Suprapubic skin (tissue), 4 donors: ENCODE measurements around the gene FLT1. TPM values are rescaled to one million over a fixed set of nuclear protein-coding genes. Genes with fewer than 3 reads are reported as not detected.

ENCODE experiments used
- DNase-seq, 2 donors: peaks; one replicate each; pipeline ENCODE4 v3.0.0-alpha.2; 2019; ENCODE audit warnings: low spot score in 2 of 2
- H3K27ac ChIP-seq: fragments of 200-600 bp; sonication (generic); one replicate; pipeline ENCODE4 v1.5.1; 2019
- H3K27me3 ChIP-seq: fragments of 200-600 bp; sonication (generic); one replicate; pipeline ENCODE4 v1.5.1; 2019
- H3K36me3 ChIP-seq: fragments of 200-600 bp; sonication (generic); one replicate; pipeline ENCODE4 v1.5.1; 2019
- H3K4me1 ChIP-seq: fragments of 200-600 bp; sonication (generic); one replicate; pipeline ENCODE4 v1.5.1; 2019
- H3K4me3 ChIP-seq: fragments of 200-600 bp; sonication (generic); one replicate; pipeline ENCODE4 v1.5.1; 2019; ENCODE audit warnings: mild to moderate bottlenecking
- H3K9me3 ChIP-seq: fragments of 200-600 bp; sonication (generic); one replicate; pipeline ENCODE4 v1.5.1; 2019
- CTCF ChIP-seq, 2 donors: fragments of 200-600 bp in 1 of 2; fragments of 450-650 bp in 1 of 2; sonication (generic) in 1 of 2; IDR thresholded peaks; one replicate each; pipeline ENCODE4 v1.5.1; 2016 to 2019; ENCODE audit warnings: antibody characterized with exemption in 2 of 2, mild to moderate bottlenecking in 1 of 2, moderate library complexity in 1 of 2
- EP300 ChIP-seq: sonication (generic); formaldehyde crosslinking; IDR thresholded peaks from one replicate; pipeline ENCODE4 v1.6.1; 2017; ENCODE audit warnings: antibody characterized with exemption
- POLR2A ChIP-seq, 2 donors: fragments of 450-650 bp; IDR thresholded peaks; one replicate each; pipeline ENCODE4 v1.6.1; 2017; ENCODE audit warnings: antibody characterized with exemption in 2 of 2, mild to moderate bottlenecking in 2 of 2, moderate library complexity in 2 of 2
- POLR2AphosphoS5 ChIP-seq, 3 donors: sonication (generic); formaldehyde crosslinking; IDR thresholded peaks; one replicate each; pipeline ENCODE4 v1.6.1; 2017; ENCODE audit warnings: antibody characterized with exemption in 3 of 3
- WGBS: methylation state at CpG from one replicate; pipeline ENCODE4 v1.1.5; 2018; 5-methylcytosine and 5-hydroxymethylcytosine counted together
- total RNA-seq, 4 donors: library from RNA; depleted of rRNA; stranded (reverse); fragments of >200 nt; gene quantifications; one replicate each; pipeline ENCODE4 v1.1.0, GENCODE V29; 2016

FLT1 gene
- total RNA-seq, 4 donors from 2014 or later = 3.8 to 14.2 (median 6.8) TPM

- no peak overlapping the region for H3K4me3 ChIP-seq
- H3K9me3 ChIP-seq = no peaks in the 10 kb centered on the region
- H3K4me1 ChIP-seq = no peaks in the 10 kb centered on the region
- TF ChIP-seq POLR2A (IDR thresholded peaks at IDR 0.05) (no peak), CTCF (IDR thresholded peaks at IDR 0.05) (no peak), POLR2AphosphoS5 (IDR thresholded peaks at IDR 0.05) (no peak), EP300 (no peak)
- no peaks in the 10 kb centered on the region for H3K27me3 ChIP-seq
- DNase-seq = no peak
- H3K27ac ChIP-seq = no peak overlapping the region
- no peaks in the 10 kb centered on the region for H3K36me3 ChIP-seq
- 84% methylated on average over 6 of the region's 6 CpGs for WGBS
Measured at GRCh38 chr13:28464861-28465460, 30.0 kb downstream of the FLT1 start.

- H3K27me3 ChIP-seq = no peaks in the 10 kb centered on the region
- H3K4me1 ChIP-seq = no peaks in the 10 kb centered on the region
- H3K9me3 ChIP-seq = no peaks in the 10 kb centered on the region
- no peaks in the 10 kb centered on the region for H3K36me3 ChIP-seq
- 81% methylated on average over 3 of the region's 3 CpGs for WGBS
- no peak for TF ChIP-seq POLR2AphosphoS5 (IDR thresholded peaks at IDR 0.05)
- TF ChIP-seq POLR2A (IDR thresholded peaks at IDR 0.05) = no peak
- TF ChIP-seq CTCF (IDR thresholded peaks at IDR 0.05) = no peak
- TF ChIP-seq EP300 = no peak
- DNase-seq = no peak
- H3K27ac ChIP-seq = no peak overlapping the region
- H3K4me3 ChIP-seq = no peak overlapping the region
Measured at GRCh38 chr13:28463481-28463880, 31.4 kb downstream of the FLT1 start.

- Histone ChIP-seq H3K4me3 (no peak overlapping the region), H3K4me1 (no peaks in the 10 kb centered on the region), H3K27me3 (no peaks in the 10 kb centered on the region), H3K9me3 (no peaks in the 10 kb centered on the region), H3K36me3 (no peaks in the 10 kb centered on the region), H3K27ac (no peak overlapping the region)
- no peak for DNase-seq
- TF ChIP-seq CTCF (IDR thresholded peaks at IDR 0.05) (no peak), POLR2AphosphoS5 (IDR thresholded peaks at IDR 0.05) (no peak), EP300 (no peak), POLR2A (IDR thresholded peaks at IDR 0.05) (no peak)
- WGBS = 80% methylated on average over 4 of the region's 4 CpGs
Measured at GRCh38 chr13:28459911-28460310, 35.0 kb downstream of the FLT1 start.

GRCh38 chr13:28458608-28459007 is 36.3 kb downstream of the FLT1 start:
- DNase-seq = no peak
- Histone ChIP-seq H3K27me3 (peaks cover 5% of the 10 kb centered on the region), H3K4me1 (no peaks in the 10 kb centered on the region), H3K9me3 (no peaks in the 10 kb centered on the region), H3K36me3 (no peaks in the 10 kb centered on the region), H3K4me3 (no peak overlapping the region), H3K27ac (no peak overlapping the region)
- TF ChIP-seq CTCF (IDR thresholded peaks at IDR 0.05) = no peak
- TF ChIP-seq POLR2A (IDR thresholded peaks at IDR 0.05) = no peak
- no peak for TF ChIP-seq EP300
- TF ChIP-seq POLR2AphosphoS5 (IDR thresholded peaks at IDR 0.05) = no peak
- 61% methylated on average over 2 of the region's 2 CpGs for WGBS

GRCh38 chr13:28458051-28458450 is 36.9 kb downstream of the FLT1 start:
- 95% methylated on average over 7 of the region's 7 CpGs for WGBS

More at GRCh38 chr13:28458051-28458450, 36.9 kb downstream of the FLT1 start:
- Histone ChIP-seq H3K36me3 (no peaks in the 10 kb centered on the region), H3K4me3 (no peak overlapping the region), H3K27ac (no peak overlapping the region), H3K9me3 (no peaks in the 10 kb centered on the region), H3K27me3 (peaks cover 5% of the 10 kb centered on the region), H3K4me1 (no peaks in the 10 kb centered on the region)
- TF ChIP-seq CTCF (IDR thresholded peaks at IDR 0.05) (no peak), POLR2AphosphoS5 (IDR thresholded peaks at IDR 0.05) (no peak), POLR2A (IDR thresholded peaks at IDR 0.05) (no peak), EP300 (no peak)
- DNase-seq = no peak
